H9 (cell line): ENCODE data around the gene LMNTD2. TPM values are rescaled to one million over a fixed set of nuclear protein-coding genes. Genes with fewer than 3 reads are reported as not detected.

Experiments used
- DNase-seq: peaks from one replicate; pipeline ENCODE4 v3.0.0-alpha.2; 2017
- H2AFZ ChIP-seq: one replicate; pipeline ENCODE4 v1.6.1; 2013; ENCODE audit warnings: mild to moderate bottlenecking, low read length, control low read depth, moderate library complexity
- H2AK5ac ChIP-seq: 2 replicates; pipeline ENCODE4 v1.6.1; 2013; ENCODE audit warnings: low read length, control low read depth, mixed read lengths; ENCODE audit not compliant: insufficient read length
- H2BK120ac ChIP-seq: one replicate; pipeline ENCODE4 v1.6.1; 2013; ENCODE audit warnings: low read depth, mild to moderate bottlenecking, low read length, control low read depth, inconsistent platforms; ENCODE audit not compliant: poor library complexity, severe bottlenecking
- H2BK12ac ChIP-seq: 2 replicates; pipeline ENCODE4 v1.6.1; 2013; ENCODE audit warnings: low read length, control low read depth, mixed read lengths, low read depth; ENCODE audit not compliant: insufficient read length
- H2BK15ac ChIP-seq: 2 replicates; pipeline ENCODE4 v1.6.1; 2013; ENCODE audit warnings: low read depth, low read length, control low read depth
- H2BK20ac ChIP-seq: one replicate; pipeline ENCODE4 v1.6.1; 2013; ENCODE audit warnings: low read depth, mild to moderate bottlenecking, low read length, control low read depth, inconsistent platforms; ENCODE audit not compliant: poor library complexity, severe bottlenecking
- H2BK5ac ChIP-seq: 2 replicates; pipeline ENCODE4 v1.6.1; 2013; ENCODE audit warnings: low read length, control low read depth, mixed read lengths; ENCODE audit not compliant: insufficient read length
- H3K14ac ChIP-seq: 2 replicates; pipeline ENCODE4 v1.6.1; 2013; ENCODE audit warnings: low read length, control low read depth; ENCODE audit not compliant: insufficient read depth
- H3K18ac ChIP-seq: 2 replicates; pipeline ENCODE4 v1.6.1; 2013; ENCODE audit warnings: low read depth, mild to moderate bottlenecking, mixed read lengths, low read length, control low read depth; ENCODE audit not compliant: insufficient read length
- H3K23ac ChIP-seq: 2 replicates; pipeline ENCODE4 v1.6.1; 2013; ENCODE audit warnings: low read length, control low read depth, mixed read lengths, low read depth; ENCODE audit not compliant: insufficient read length
- H3K23me2 ChIP-seq: 2 replicates; pipeline ENCODE4 v1.6.1; 2013; ENCODE audit warnings: low read depth, mild to moderate bottlenecking, mixed read lengths, low read length, control low read depth; ENCODE audit not compliant: insufficient read length, poor library complexity, severe bottlenecking
- H3K27ac ChIP-seq: 2 replicates; pipeline ENCODE4 v1.5.1; 2013; ENCODE audit warnings: low read length, control low read depth, mixed read lengths, low read depth; ENCODE audit not compliant: insufficient read length
- H3K27me3 ChIP-seq: 2 replicates; pipeline ENCODE4 v1.6.1; 2013; ENCODE audit warnings: low read length, control low read depth, inconsistent platforms; ENCODE audit not compliant: insufficient read depth
- H3K4ac ChIP-seq: 2 replicates; pipeline ENCODE4 v1.6.1; 2013; ENCODE audit warnings: low read depth, mild to moderate bottlenecking, control low read depth, inconsistent platforms, low read length, moderate library complexity
- H3K4me1 ChIP-seq: 2 replicates; pipeline ENCODE4 v1.6.1; 2013; ENCODE audit warnings: low read length, control low read depth, inconsistent platforms; ENCODE audit not compliant: insufficient read depth
- H3K4me2 ChIP-seq: 2 replicates; pipeline ENCODE4 v1.6.1; 2013; ENCODE audit warnings: low read length, control low read depth, mixed read lengths; ENCODE audit not compliant: insufficient read length, insufficient read depth
- H3K56ac ChIP-seq: 2 replicates; pipeline ENCODE4 v1.6.1; 2013; ENCODE audit warnings: low read depth, mild to moderate bottlenecking, mixed read lengths, low read length, control low read depth; ENCODE audit not compliant: insufficient read length
- H3K79me1 ChIP-seq: 2 replicates; pipeline ENCODE4 v1.6.1; 2013; ENCODE audit warnings: low read depth, mild to moderate bottlenecking, moderate library complexity, low read length, control low read depth, inconsistent platforms; ENCODE audit not compliant: insufficient read depth, poor library complexity, severe bottlenecking
- H3K79me2 ChIP-seq: 2 replicates; pipeline ENCODE4 v1.6.1; 2013; ENCODE audit warnings: low read length, control low read depth, inconsistent platforms; ENCODE audit not compliant: insufficient read depth
- H3K9ac ChIP-seq: 2 replicates; pipeline ENCODE4 v1.6.1; 2013; ENCODE audit warnings: low read length, control low read depth, mixed read lengths; ENCODE audit not compliant: insufficient read length; ENCODE audit errors: extremely low read depth
- H3K9me3 ChIP-seq: one replicate; pipeline ENCODE4 v1.6.1; 2013; ENCODE audit warnings: low read depth, low read length, inconsistent platforms; ENCODE audit not compliant: control insufficient read depth
- H3T11ph ChIP-seq: one replicate; pipeline ENCODE4 v1.6.1; 2013; ENCODE audit warnings: mild to moderate bottlenecking, low read length, control low read depth, inconsistent platforms
- H4K20me1 ChIP-seq: one replicate; pipeline ENCODE4 v1.6.1; 2013; ENCODE audit not compliant: control insufficient read depth, insufficient read length, insufficient read depth
- H4K5ac ChIP-seq: 2 replicates; pipeline ENCODE4 v1.6.1; 2013; ENCODE audit warnings: low read depth, mild to moderate bottlenecking, mixed read lengths, low read length, control low read depth; ENCODE audit not compliant: insufficient read length
- H4K8ac ChIP-seq: replicated peaks from 2 replicates; pipeline ENCODE4 v1.6.1; 2013; ENCODE audit warnings: low read length, control low read depth, mixed read lengths, low read depth; ENCODE audit not compliant: insufficient read length
- H4K91ac ChIP-seq: 2 replicates; pipeline ENCODE4 v1.6.1; 2013; ENCODE audit warnings: low read depth, mild to moderate bottlenecking, moderate library complexity, mixed read lengths, low read length, control low read depth; ENCODE audit not compliant: insufficient read length
- H3K27ac Mint-ChIP-seq, 3 experiments: 2 replicates in 2 of 3; 3 replicates in 1 of 3; pipeline ENCODE4 v1.8.0; 2020 to 2021; ENCODE audit warnings: mixed read lengths in 3 of 3, mild to moderate bottlenecking in 1 of 3, moderate library complexity in 1 of 3
- H3K27me3 Mint-ChIP-seq: 2 replicates; pipeline ENCODE4 v1.8.0; 2021; ENCODE audit warnings: low read depth, mild to moderate bottlenecking, moderate library complexity, mixed read lengths
- H3K36me3 Mint-ChIP-seq, 3 experiments: 2 replicates in 2 of 3; 3 replicates in 1 of 3; pipeline ENCODE4 v1.8.0; 2020 to 2021; ENCODE audit warnings: low read depth in 3 of 3, mixed read lengths in 3 of 3; ENCODE audit not compliant: insufficient read depth in 1 of 3
- H3K4me1 Mint-ChIP-seq, 2 experiments: 2 replicates each; pipeline ENCODE4 v1.8.0; 2020; ENCODE audit warnings: mixed read lengths in 2 of 2
- H3K4me3 Mint-ChIP-seq, 2 experiments: 2 replicates in 1 of 2; 3 replicates in 1 of 2; pipeline ENCODE4 v1.8.0; 2020 to 2021; ENCODE audit warnings: mild to moderate bottlenecking in 2 of 2, mixed read lengths in 2 of 2, moderate library complexity in 1 of 2
- H3K9me3 Mint-ChIP-seq, 2 experiments: 2 replicates in 1 of 2; 3 replicates in 1 of 2; pipeline ENCODE4 v1.8.0; 2020; ENCODE audit warnings: mild to moderate bottlenecking in 2 of 2, mixed read lengths in 2 of 2, moderate library complexity in 1 of 2
- WGBS: extraction: QIAGEN DNeasy Blood & Tissue Kit; methylation state at CpG from one replicate; pipeline ENCODE4 v1.1.7; 2013; ENCODE audit warnings: missing lambda C conversion rate, low lambda C conversion rate, mixed read lengths; ENCODE audit not compliant: insufficient read length; ENCODE audit errors: extremely low coverage; 5-methylcytosine and 5-hydroxymethylcytosine counted together
- total RNA-seq: library from RNA; stranded (reverse); gene quantifications from 2 replicates; pipeline ENCODE4 v1.2.1, GENCODE V29; 2021
- TF ChIP-seq, protein P1 (sequence below): fragments of 200-600 bp; sonication (generic); conservative IDR thresholded peaks from 3 replicates; pipeline ENCODE4 v1.8.0; 2021; ENCODE audit warnings: antibody characterized with exemption, mild to moderate bottlenecking

The LMNTD2 gene
- total RNA-seq, 1 experiment from 2014 or later: 4.7 TPM

- Histone ChIP-seq H3K27me3 (no peaks in the 10 kb centered on the region), H3K4ac (no peak overlapping the region), H3K79me2 (no peaks in the 10 kb centered on the region; the same call in 1 of the 2 replicates), H2BK20ac (no peak overlapping the region), H4K20me1 (peaks cover 3% of the 10 kb centered on the region), H4K91ac (no peak overlapping the region), H4K8ac (no peak overlapping the region), H4K5ac (no peak overlapping the region), H3K4me1 (no peaks in the 10 kb centered on the region), H3K23ac (no peak overlapping the region), H3K79me1 (peaks cover 7% of the 10 kb centered on the region), H3T11ph (no peak overlapping the region), H2AFZ (no peak overlapping the region), H3K27ac (no peak overlapping the region), H3K23me2 (no peaks in the 10 kb centered on the region), H2BK5ac (no peak overlapping the region), H3K4me2 (no peak overlapping the region), H2BK12ac (no peak overlapping the region), H2BK15ac (no peak overlapping the region), H2AK5ac (no peak overlapping the region), H3K18ac (no peak overlapping the region), H3K56ac (no peak overlapping the region), H3K14ac (no peak overlapping the region), H3K9me3 (no peaks in the 10 kb centered on the region), H2BK120ac (no peak overlapping the region), H3K9ac (no peak overlapping the region)
- Mint-ChIP-seq H3K4me1 (no peaks in the 10 kb centered on the region), H3K4me3 (no peak overlapping the region), H3K36me3 (peaks cover 44 to 81% (median 76%) of the 10 kb centered on the region in 3 experiments), H3K27me3 (no peaks in the 10 kb centered on the region), H3K9me3 (no peaks in the 10 kb centered on the region), H3K27ac (peak overlapping the region in 1 of 3 experiments; percentile 61; a peak in 1 of 7 replicates)
- TF ChIP-seq, protein P1, sequence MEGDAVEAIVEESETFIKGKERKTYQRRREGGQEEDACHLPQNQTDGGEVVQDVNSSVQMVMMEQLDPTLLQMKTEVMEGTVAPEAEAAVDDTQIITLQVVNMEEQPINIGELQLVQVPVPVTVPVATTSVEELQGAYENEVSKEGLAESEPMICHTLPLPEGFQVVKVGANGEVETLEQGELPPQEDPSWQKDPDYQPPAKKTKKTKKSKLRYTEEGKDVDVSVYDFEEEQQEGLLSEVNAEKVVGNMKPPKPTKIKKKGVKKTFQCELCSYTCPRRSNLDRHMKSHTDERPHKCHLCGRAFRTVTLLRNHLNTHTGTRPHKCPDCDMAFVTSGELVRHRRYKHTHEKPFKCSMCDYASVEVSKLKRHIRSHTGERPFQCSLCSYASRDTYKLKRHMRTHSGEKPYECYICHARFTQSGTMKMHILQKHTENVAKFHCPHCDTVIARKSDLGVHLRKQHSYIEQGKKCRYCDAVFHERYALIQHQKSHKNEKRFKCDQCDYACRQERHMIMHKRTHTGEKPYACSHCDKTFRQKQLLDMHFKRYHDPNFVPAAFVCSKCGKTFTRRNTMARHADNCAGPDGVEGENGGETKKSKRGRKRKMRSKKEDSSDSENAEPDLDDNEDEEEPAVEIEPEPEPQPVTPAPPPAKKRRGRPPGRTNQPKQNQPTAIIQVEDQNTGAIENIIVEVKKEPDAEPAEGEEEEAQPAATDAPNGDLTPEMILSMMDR: no peak
- no CpG with 5 or more reads among the region's 8 CpGs for WGBS
- no peak for DNase-seq
Observed at GRCh38 chr11:587546-587945, 27.0 kb upstream of the LMNTD2 start.
